Prostate gland (tissue), 2 donors: ENCODE data around the gene NSMCE1. TPM values are rescaled to one million over a fixed set of nuclear protein-coding genes. Genes with fewer than 3 reads are reported as not detected.
"Not testable (repeated sequence)": the region's sequence is repeated elsewhere in the genome, so short reads cannot be mapped to it uniquely, and the experiment has no call there.

Experiments
- DNase-seq: peaks from one replicate; pipeline ENCODE4 v3.0.0-alpha.2; 2019; ENCODE audit warnings: low spot score
- H3K27ac ChIP-seq, 2 donors: fragments of 200-600 bp; sonication (generic); 2 replicates each; pipeline ENCODE4 v1.5.1; 2017 to 2019
- H3K27me3 ChIP-seq: fragments of 200-600 bp; sonication (generic); replicated peaks from 2 replicates; pipeline ENCODE4 v1.5.1; 2019; ENCODE audit not compliant: insufficient read depth
- H3K36me3 ChIP-seq, 2 donors: fragments of 200-600 bp; sonication (generic); 1 replicate in 1 of 2; 2 replicates in 1 of 2; pipeline versions ENCODE4 v1.5.1 to v1.8.1; 2017 to 2019
- H3K4me1 ChIP-seq: fragments of 200-600 bp; sonication (generic); replicated peaks from 2 replicates; pipeline ENCODE4 v1.5.1; 2019
- H3K4me3 ChIP-seq, 2 donors: fragments of 200-600 bp; sonication (generic); 2 replicates each; pipeline ENCODE4 v1.5.1; 2017 to 2019
- H3K9me3 ChIP-seq: fragments of 200-600 bp; sonication (generic); 2 replicates; pipeline ENCODE4 v1.5.1; 2017
- POLR2A ChIP-seq: fragments of 450-650 bp; IDR thresholded peaks from one replicate; pipeline ENCODE4 v1.6.1; 2016; ENCODE audit warnings: antibody characterized with exemption, mild to moderate bottlenecking
- POLR2AphosphoS5 ChIP-seq: sonication (generic); formaldehyde crosslinking; IDR thresholded peaks from one replicate; pipeline ENCODE4 v1.6.1; 2017; ENCODE audit warnings: antibody characterized with exemption
- WGBS: methylation state at CpG from one replicate; pipeline ENCODE4 v1.1.5; 2018; 5-methylcytosine and 5-hydroxymethylcytosine counted together
- intact Hi-C: fragments of 100-400 bp; cut with DNase I; formaldehyde crosslinking; loops from one replicate; pipeline ENCODE4 v1.14.2; 2022
- total RNA-seq, 2 donors: library from RNA; depleted of rRNA; stranded (reverse); fragments of >200 nt; gene quantifications; one replicate each; pipeline ENCODE4 v1.1.0, GENCODE V29; 2016
- TF ChIP-seq, protein P1 (sequence below), 4 experiments: fragments of 200-600 bp in 2 of 4; fragments of 450-650 bp in 2 of 4; sonication (generic) in 2 of 4; IDR thresholded peaks; 1 replicate in 3 of 4; 2 replicates in 1 of 4; pipeline ENCODE4 v1.5.1; 2016 to 2019; ENCODE audit warnings: antibody characterized with exemption in 4 of 4, mild to moderate bottlenecking in 2 of 4, moderate library complexity in 2 of 4

The NSMCE1 gene
- total RNA-seq, 2 donors from 2014 or later, result 55.4 to 71.7 TPM

DNA sequence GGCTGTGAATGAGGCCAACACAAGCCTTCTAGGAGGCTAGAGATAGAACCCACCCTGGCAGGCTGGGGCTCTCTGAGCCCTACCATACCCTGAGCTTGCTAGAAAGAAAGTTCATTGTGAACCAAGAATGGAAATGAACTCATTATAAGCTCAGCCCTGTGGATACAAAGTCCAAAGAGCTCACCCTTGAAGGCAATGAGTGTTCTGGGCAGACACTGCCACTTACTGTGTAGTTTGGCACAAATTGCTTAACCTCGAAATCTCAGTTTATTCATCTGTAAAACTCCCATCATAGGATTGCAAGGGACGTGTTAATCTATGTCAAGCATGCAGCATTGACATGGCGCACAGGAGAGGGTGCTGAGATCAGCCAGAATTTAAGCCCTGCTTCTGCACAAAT is 59.8 kb downstream of the NSMCE1 start:
- no peaks in the 10 kb centered on the region for H3K27me3 ChIP-seq
- intact Hi-C loops, result no loop called here
- no peak for DNase-seq
- no peaks in the 10 kb centered on the region for H3K36me3 ChIP-seq
- H3K4me1 ChIP-seq, result peaks cover 7% of the 10 kb centered on the region
- 69% methylated on average over 3 of the region's 3 CpGs for WGBS
- H3K9me3 ChIP-seq, result no peaks in the 10 kb centered on the region
- no peak overlapping the region for H3K27ac ChIP-seq
- TF ChIP-seq, protein P1, sequence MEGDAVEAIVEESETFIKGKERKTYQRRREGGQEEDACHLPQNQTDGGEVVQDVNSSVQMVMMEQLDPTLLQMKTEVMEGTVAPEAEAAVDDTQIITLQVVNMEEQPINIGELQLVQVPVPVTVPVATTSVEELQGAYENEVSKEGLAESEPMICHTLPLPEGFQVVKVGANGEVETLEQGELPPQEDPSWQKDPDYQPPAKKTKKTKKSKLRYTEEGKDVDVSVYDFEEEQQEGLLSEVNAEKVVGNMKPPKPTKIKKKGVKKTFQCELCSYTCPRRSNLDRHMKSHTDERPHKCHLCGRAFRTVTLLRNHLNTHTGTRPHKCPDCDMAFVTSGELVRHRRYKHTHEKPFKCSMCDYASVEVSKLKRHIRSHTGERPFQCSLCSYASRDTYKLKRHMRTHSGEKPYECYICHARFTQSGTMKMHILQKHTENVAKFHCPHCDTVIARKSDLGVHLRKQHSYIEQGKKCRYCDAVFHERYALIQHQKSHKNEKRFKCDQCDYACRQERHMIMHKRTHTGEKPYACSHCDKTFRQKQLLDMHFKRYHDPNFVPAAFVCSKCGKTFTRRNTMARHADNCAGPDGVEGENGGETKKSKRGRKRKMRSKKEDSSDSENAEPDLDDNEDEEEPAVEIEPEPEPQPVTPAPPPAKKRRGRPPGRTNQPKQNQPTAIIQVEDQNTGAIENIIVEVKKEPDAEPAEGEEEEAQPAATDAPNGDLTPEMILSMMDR (IDR thresholded peaks at IDR 0.05), result no peak
- no peak for TF ChIP-seq POLR2A
- H3K4me3 ChIP-seq, result no peak overlapping the region

DNA sequence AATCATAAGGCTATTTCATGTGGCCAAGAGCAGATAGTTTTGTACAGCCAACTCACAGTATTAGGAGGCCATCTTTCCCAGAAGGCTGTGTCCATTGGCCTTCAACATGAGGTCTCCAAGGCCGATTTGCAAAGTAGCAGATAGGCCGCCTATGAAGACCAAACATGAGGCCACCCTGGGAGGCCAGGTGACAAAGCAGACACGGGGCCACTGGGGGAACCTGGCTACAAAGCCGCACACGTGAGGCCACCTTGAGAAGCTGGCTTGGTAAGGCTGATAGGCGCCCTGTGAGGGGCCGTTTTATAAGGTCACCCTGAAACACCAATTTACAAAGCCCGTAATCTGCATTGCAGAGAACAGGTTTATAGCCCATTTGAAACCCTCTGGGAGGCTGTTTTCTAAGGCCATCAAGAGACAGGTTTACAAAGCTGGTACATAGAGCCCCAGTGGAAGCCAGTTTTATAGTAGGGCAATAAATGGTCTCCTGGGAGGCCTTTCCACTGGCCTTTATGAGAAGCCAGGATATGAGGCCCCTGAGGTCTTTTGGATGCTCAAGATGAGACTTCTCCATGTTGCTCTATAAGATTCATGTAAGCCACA is 60.4 kb downstream of the NSMCE1 start:
- DNase-seq, result no peak
- Histone ChIP-seq H3K27me3 (no peaks in the 10 kb centered on the region), H3K9me3 (no peaks in the 10 kb centered on the region), H3K27ac (no peak overlapping the region), H3K36me3 (no peaks in the 10 kb centered on the region), H3K4me1 (peaks cover 7% of the 10 kb centered on the region), H3K4me3 (no peak overlapping the region)
- intact Hi-C loops, result no loop called here
- 63% methylated on average over 8 of the region's 8 CpGs for WGBS
- TF ChIP-seq POLR2AphosphoS5, result no peak
- TF ChIP-seq, protein P1 (IDR thresholded peaks at IDR 0.05), result no peak
- TF ChIP-seq POLR2A, result no peak

DNA sequence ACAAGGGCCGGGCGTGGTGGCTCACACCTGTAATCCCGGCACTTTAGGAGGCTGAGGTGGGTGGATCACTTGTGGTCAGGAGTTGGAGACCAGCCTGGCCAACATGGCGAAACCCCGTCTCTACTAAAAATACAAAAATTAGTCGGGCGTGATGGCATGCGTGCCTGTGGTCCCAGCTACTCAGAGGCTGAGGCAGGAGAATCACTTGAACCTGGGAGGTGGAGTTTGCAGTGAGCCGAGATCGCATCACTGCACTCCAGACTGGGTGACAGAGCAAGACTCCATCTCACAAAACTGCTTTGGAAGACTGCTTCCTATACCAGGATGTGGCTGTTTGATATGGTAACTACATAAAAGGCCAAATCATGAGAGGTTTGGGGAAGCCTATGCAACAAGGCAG is 61.5 kb downstream of the NSMCE1 start:
- intact Hi-C loops, H3K4me1 ChIP-seq, H3K36me3 ChIP-seq, H3K27ac ChIP-seq, H3K9me3 ChIP-seq, H3K4me3 ChIP-seq, H3K27me3 ChIP-seq, DNase-seq: not testable (repeated sequence)
- whole genome bisulfite sequencing, result 94% methylated on average over 10 of the region's 10 CpGs

DNA sequence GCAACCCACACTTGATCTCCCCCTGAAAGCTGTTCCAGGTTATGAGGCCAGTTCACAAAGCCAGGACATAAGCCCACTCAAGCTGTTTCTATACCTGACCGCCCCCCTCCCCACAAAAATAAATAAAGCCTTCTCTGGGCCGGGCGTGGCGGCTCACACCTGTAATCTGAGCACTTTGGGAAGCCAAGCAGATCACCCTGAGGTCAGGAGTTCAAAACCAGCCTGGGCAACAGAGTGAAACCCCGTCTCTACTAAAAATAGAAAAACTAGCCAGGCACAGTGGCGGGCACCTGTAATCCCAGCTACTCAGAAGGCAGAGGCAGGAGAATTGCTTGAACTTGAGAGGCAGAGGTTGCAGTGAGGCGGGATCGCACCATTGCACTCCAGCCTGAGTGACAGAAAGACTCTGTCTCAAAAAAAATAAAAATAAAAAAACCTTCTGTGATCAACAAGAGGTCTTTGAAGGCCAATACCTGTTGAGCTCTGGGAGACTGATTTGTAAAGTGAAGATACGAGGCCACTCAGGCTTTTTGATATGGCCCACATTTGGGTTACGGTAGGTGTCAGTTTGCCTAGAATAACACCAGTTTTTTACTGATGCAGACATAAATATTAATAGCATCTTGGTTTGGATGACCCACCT is 63.0 kb downstream of the NSMCE1 start:
- WGBS, result 88% methylated on average over 10 of the region's 10 CpGs
- H3K27ac ChIP-seq, result no peak overlapping the region
- H3K4me1 ChIP-seq, result peaks cover 7% of the 10 kb centered on the region
- intact Hi-C loops, result no loop called here
- H3K36me3 ChIP-seq, result no peaks in the 10 kb centered on the region
- H3K4me3 ChIP-seq, result no peak overlapping the region
- H3K27me3 ChIP-seq, result no peaks in the 10 kb centered on the region
- no peaks in the 10 kb centered on the region for H3K9me3 ChIP-seq
- no peak for DNase-seq
- no peak for TF ChIP-seq POLR2A
- no peak for TF ChIP-seq POLR2AphosphoS5
- TF ChIP-seq, protein P1 (IDR thresholded peaks at IDR 0.05), result no peak

DNA sequence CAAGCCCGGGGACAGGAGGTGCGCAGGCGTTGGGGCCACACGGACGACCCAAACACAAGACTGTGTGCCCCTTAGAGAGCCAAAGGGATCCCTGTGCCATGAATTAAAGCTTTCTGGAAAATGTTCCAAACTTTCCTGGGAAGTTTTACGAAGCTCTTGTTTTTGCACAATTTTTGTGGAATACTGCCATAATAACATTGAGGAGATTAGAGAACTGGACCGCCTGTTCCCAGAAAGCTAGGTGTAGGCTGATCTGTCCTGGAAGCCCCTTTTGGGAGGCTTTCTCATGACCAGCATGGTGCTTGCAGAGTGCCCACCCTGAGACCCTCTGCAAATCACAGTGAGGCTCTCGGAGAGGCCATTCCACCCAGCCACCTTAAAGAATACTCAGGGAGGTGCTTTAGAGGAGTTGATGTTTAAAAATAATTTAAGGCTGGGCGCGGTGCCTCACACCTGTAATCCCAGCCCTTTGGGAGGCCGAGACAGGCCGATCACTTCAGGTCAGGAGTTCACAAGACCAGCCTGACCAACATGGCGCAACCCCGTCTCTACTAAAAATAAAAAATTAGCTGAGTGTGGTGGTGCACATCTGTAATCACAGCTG is 64.2 kb downstream of the NSMCE1 start:
- no peaks in the 10 kb centered on the region for H3K27me3 ChIP-seq
- no peaks in the 10 kb centered on the region for H3K36me3 ChIP-seq
- 54% methylated on average over 14 of the region's 14 CpGs for whole genome bisulfite sequencing
- H3K4me1 ChIP-seq, result peaks cover 7% of the 10 kb centered on the region
- H3K9me3 ChIP-seq, result no peaks in the 10 kb centered on the region
- peak overlapping the region; percentile 94 for H3K27ac ChIP-seq
- peak overlapping the region; percentile 48 to 54 for H3K4me3 ChIP-seq
- intact Hi-C loops, result no loop called here
- no peak for TF ChIP-seq POLR2A
- no peak for TF ChIP-seq POLR2AphosphoS5
- TF ChIP-seq, protein P1 (IDR thresholded peaks at IDR 0.05), result no peak
- DNase-seq, result no peak
